ENCODE measurements around the gene ZNF396.
A peak's percentile ranks its signal among the peaks of the same experiment; 100 is the strongest.

The ZNF396 gene

GRCh38 chr18:35324926-35325655 is 52.0 kb downstream of the ZNF396 start:
- H2BK5ac ChIP-seq (ENCODE audit: low read depth, low read length, poor library complexity) = no peak overlapping the region
- WGBS (ENCODE audit: extremely low coverage, insufficient coverage, insufficient read length) = no CpG with 5 or more reads among the region's 2 CpGs
- no peaks in the 10 kb centered on the region for H3K79me2 ChIP-seq (ENCODE audit: control insufficient read depth, insufficient read depth, low read length, poor library complexity)

GRCh38 chr18:35322486-35323458 is 54.4 kb downstream of the ZNF396 start:
- no peak overlapping the region for H3K14ac ChIP-seq (ENCODE audit: low read length)
- H3K18ac ChIP-seq (ENCODE audit: low read length) = no peak overlapping the region
- H3K4me1 ChIP-seq (ENCODE audit: control insufficient read depth in 1 of 2, insufficient read depth in 2 of 2, low read length in 2 of 2) = no peaks in the 10 kb centered on the region
- H3K23ac ChIP-seq (ENCODE audit: low read length) = no peak overlapping the region
- H3K27ac ChIP-seq (ENCODE audit: low read depth, low read length) = no peak overlapping the region
- H2AK5ac ChIP-seq (ENCODE audit: low read length) = no peak overlapping the region
- H4K12ac ChIP-seq (ENCODE audit: low read depth, low read length) = no peak overlapping the region
- no peaks in the 10 kb centered on the region for H3K79me2 ChIP-seq (ENCODE audit: control insufficient read depth, insufficient read depth, low read length, poor library complexity)
- no peak overlapping the region for H2AFZ ChIP-seq (ENCODE audit: insufficient read depth, low read length, poor library complexity)
- DNase-seq = peak in 1 of 2 donors; percentile 8
- H3K9me3 ChIP-seq (ENCODE audit: insufficient read depth, low read depth, low read length) = no peaks in the 10 kb centered on the region
- no peak overlapping the region for H3K4ac ChIP-seq (ENCODE audit: low read depth, low read length)
- no peak overlapping the region for H4K8ac ChIP-seq (ENCODE audit: low read depth, low read length)
- H3K36me3 ChIP-seq (ENCODE audit: control insufficient read depth in 1 of 2, insufficient read depth in 2 of 2, low read length in 2 of 2) = no peaks in the 10 kb centered on the region
- no peak overlapping the region for H4K91ac ChIP-seq (ENCODE audit: low read depth, low read length)
- no peak overlapping the region for H2BK12ac ChIP-seq (ENCODE audit: low read length)
- H3K79me1 ChIP-seq (ENCODE audit: low read length) = no peaks in the 10 kb centered on the region
- WGBS (ENCODE audit: extremely low coverage, insufficient coverage, insufficient read length) = no CpG with 5 or more reads among the region's 3 CpGs
- H3K4me3 ChIP-seq (ENCODE audit: low read depth, low read length) = no peak overlapping the region
- no peak overlapping the region for H3K4me2 ChIP-seq (ENCODE audit: low read length)
- no peak overlapping the region for H2BK120ac ChIP-seq (ENCODE audit: insufficient read depth, low read length, poor library complexity)
- no peaks in the 10 kb centered on the region for H3K27me3 ChIP-seq (ENCODE audit: insufficient read depth, low read length)
- H3K9ac ChIP-seq (ENCODE audit: low read length) = no peak overlapping the region
- no peak overlapping the region for H2BK5ac ChIP-seq (ENCODE audit: low read depth, low read length, poor library complexity)

More at GRCh38 chr18:35324926-35325655, 52.0 kb downstream of the ZNF396 start:
- Histone ChIP-seq H3K14ac (ENCODE audit: low read length) (no peak overlapping the region), H2AFZ (ENCODE audit: insufficient read depth, low read length, poor library complexity) (no peak overlapping the region), H3K9me3 (ENCODE audit: insufficient read depth, low read depth, low read length) (no peaks in the 10 kb centered on the region), H3K4me2 (ENCODE audit: low read length) (no peak overlapping the region), H3K4me3 (ENCODE audit: low read depth, low read length) (no peak overlapping the region), H3K9ac (ENCODE audit: low read length) (no peak overlapping the region), H3K27ac (ENCODE audit: low read depth, low read length) (no peak overlapping the region), H4K12ac (ENCODE audit: low read depth, low read length) (no peak overlapping the region), H3K27me3 (ENCODE audit: insufficient read depth, low read length) (no peaks in the 10 kb centered on the region), H3K4me1 (ENCODE audit: control insufficient read depth in 1 of 2, insufficient read depth in 2 of 2, low read length in 2 of 2) (no peaks in the 10 kb centered on the region), H2AK5ac (ENCODE audit: low read length) (no peak overlapping the region), H4K91ac (ENCODE audit: low read depth, low read length) (no peak overlapping the region), H3K4ac (ENCODE audit: low read depth, low read length) (no peak overlapping the region), H2BK12ac (ENCODE audit: low read length) (no peak overlapping the region), H2BK120ac (ENCODE audit: insufficient read depth, low read length, poor library complexity) (no peak overlapping the region), H3K18ac (ENCODE audit: low read length) (no peak overlapping the region), H3K23ac (ENCODE audit: low read length) (no peak overlapping the region), H3K79me1 (ENCODE audit: low read length) (no peaks in the 10 kb centered on the region), H4K8ac (ENCODE audit: low read depth, low read length) (no peak overlapping the region), H3K36me3 (ENCODE audit: control insufficient read depth in 1 of 2, insufficient read depth in 2 of 2, low read length in 2 of 2) (no peaks in the 10 kb centered on the region)
- DNase-seq = no peak

Data from trophoblast cell (in vitro differentiated cells and primary cell).